Subcutaneous adipose tissue (tissue), 4 donors: ENCODE results near the gene SLC35A4. TPM values are rescaled to one million over a fixed set of nuclear protein-coding genes. Genes with fewer than 3 reads are reported as not detected.

ENCODE experiments used
- total RNA-seq, 4 donors: library from RNA; depleted of rRNA; stranded (reverse); fragments of >200 nt; gene quantifications; one replicate each; pipeline ENCODE4 v1.1.0, GENCODE V29; 2016
- TF ChIP-seq, protein P1 (sequence below): fragments of 450-650 bp; IDR thresholded peaks from one replicate; pipeline ENCODE4 v1.5.1; 2016; ENCODE audit warnings: low read depth, mild to moderate bottlenecking, control low read depth, antibody characterized with exemption, moderate library complexity

SLC35A4 gene, protein sequence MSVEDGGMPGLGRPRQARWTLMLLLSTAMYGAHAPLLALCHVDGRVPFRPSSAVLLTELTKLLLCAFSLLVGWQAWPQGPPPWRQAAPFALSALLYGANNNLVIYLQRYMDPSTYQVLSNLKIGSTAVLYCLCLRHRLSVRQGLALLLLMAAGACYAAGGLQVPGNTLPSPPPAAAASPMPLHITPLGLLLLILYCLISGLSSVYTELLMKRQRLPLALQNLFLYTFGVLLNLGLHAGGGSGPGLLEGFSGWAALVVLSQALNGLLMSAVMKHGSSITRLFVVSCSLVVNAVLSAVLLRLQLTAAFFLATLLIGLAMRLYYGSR
- total RNA-seq: 10 to 100 TPM; 21.1 to 32.2 (median 25.4) TPM

DNA sequence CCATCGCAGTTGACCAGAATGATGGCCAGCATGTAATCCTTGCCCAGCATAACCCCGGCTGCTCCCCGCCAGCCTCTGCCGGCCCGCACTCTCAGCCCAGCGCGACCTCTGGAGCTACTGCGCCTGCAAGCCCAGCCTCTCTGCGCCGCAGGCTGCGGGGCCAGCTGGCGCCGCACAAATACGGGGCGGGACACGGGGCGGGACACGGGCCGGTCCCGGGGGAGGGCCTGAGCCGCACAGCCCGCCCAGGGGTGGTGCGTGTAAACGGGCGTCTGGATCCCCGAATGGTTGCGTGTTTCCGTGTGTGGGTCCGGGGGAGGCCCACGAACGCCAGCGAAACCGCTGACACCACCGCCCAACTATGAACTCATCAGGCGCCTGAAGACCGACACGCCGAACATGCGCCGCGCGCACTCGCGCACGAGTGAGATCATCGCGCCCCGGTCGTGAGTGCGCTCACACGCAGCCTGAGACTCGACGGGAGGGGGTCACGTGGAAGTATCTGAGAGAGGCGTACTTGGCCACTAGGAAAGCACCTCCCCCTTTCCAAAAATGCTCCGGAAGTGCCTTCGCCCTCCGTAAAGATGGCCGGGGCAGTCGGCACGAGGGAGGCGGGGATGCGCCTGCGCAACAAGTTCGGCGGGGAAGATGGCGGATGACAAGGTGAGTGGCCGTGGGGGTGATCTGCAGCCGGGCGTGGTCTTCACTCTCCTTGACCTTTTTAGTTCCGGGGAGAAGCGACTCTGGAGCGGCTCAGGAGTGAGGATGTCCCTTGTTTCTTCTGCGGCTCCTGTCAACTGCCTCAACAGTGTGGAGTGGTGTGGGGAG, at the start of gene SLC35A4, which contains the start of gene APBB3:
Gene SLC35A4, plus strand, starts transcription at position 633 of the 828 bp plus-strand sequence. CDS start 2,342 bp downstream, outside the sequence.
Gene APBB3, minus strand, starts transcription at position 403 of the 828 bp plus-strand sequence. Its CDS starts 353 bp downstream, at position 50.
- TF ChIP-seq, protein P1, sequence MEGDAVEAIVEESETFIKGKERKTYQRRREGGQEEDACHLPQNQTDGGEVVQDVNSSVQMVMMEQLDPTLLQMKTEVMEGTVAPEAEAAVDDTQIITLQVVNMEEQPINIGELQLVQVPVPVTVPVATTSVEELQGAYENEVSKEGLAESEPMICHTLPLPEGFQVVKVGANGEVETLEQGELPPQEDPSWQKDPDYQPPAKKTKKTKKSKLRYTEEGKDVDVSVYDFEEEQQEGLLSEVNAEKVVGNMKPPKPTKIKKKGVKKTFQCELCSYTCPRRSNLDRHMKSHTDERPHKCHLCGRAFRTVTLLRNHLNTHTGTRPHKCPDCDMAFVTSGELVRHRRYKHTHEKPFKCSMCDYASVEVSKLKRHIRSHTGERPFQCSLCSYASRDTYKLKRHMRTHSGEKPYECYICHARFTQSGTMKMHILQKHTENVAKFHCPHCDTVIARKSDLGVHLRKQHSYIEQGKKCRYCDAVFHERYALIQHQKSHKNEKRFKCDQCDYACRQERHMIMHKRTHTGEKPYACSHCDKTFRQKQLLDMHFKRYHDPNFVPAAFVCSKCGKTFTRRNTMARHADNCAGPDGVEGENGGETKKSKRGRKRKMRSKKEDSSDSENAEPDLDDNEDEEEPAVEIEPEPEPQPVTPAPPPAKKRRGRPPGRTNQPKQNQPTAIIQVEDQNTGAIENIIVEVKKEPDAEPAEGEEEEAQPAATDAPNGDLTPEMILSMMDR: no peak

DNA sequence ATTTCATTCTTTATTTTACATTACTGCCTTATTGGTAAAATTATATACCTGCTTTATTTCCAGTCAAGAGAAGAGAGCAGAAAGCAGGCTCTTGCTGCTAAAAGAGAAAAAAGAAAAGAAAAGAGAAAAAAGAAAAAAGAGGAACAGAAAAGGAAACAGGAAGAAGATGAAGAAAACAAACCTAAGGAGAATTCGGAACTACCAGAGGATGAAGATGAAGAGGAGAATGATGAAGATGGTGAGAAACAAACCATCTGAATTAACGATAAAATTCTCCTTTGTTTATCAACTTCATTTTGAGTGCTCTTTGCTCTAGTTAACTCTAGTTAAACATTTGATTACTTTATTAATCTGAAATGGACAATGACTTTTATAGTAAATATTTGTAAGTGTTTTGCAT, 40.6 kb upstream of the SLC35A4 start:
- TF ChIP-seq, protein P1: no peak

DNA sequence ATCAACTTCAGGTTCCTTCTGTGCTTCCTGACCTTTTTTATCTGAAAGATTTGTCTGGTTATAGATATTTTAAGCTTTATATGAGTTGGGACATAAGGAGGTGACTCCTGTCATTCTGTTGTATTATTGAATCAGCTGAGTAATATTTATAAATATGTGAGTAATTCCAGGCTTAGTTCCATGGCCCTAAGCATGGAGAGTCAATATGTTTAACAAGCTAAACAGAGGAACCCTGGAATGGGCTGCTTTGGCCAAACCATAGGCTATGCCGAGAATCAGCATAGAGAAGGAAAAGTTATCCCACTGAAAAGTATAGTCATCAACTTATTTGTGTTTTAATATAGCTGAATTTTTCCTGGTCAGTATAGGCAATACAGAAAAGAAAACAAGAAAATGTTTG, 24.4 kb upstream of the SLC35A4 start:
- TF ChIP-seq, protein P1: no peak

DNA sequence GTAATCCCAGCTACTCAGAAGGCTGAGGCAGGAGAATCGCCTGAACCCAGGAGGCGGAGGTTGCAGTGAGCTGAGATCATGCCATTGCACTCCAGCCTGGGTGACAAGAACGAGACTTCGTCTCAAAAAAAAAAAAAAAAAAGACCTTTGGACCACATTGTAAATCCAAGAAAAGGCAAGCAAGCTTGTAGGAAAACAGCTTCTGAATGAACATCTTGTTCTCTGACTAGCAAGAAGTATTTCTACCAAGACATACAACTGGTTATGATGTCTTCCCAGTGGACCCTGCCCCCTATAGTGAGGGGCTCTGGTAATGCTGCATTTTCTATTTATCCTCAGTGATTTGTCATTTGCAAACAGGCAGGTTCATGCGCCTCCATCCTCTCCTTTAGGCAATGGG, 21.7 kb upstream of the SLC35A4 start:
- TF ChIP-seq, protein P1: no peak

DNA sequence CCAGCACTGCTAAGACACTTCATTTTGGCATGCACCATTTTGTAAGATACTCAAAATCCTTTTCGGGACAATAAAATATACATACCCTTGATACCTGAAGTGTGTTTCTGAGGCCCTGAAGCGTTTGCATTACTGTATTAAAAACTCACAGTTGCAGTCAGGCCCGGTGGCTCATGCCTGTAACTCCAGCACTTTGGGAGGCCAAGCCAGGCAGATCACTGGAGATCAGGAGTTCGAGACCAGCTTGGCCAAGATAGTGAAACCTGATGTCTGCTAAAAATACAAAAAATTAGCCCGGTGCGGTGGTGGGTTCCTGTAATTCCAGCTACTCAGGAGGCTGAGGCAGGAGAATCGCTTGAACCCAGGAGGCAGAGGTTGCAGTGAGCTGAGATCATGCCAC, 19.6 kb upstream of the SLC35A4 start:
- TF ChIP-seq, protein P1: no peak

DNA sequence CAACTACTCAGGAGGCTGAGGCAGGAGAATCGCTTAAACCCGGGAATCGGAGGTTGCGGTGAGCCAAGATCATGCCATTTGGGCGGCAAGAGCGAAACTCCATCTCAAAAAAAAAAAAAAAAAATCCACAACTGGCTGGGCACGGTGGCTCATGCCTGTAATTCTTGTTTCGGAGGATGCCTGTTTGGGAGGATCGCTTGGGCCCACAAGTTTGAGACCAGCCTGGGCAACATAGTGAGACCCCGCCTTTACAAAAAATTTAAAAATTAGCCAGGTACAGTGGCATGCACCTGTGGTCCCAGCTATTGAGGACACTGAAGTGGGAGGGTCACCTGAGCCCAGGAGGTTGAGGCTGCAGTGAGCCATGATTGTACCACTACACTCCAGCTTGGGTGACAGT, 19.0 kb upstream of the SLC35A4 start:
- TF ChIP-seq, protein P1: no peak
